HG03342 (cell line): ENCODE measurements around the gene DERL3.

ENCODE experiments used
- ATAC-seq: cut with Tn5 transposase; IDR thresholded peaks from one replicate; pipeline ENCODE4 v1.9.1; 2021; ENCODE audit warnings: mild to moderate bottlenecking, moderate library complexity; ENCODE audit not compliant: unreplicated experiment

The DERL3 gene

DNA sequence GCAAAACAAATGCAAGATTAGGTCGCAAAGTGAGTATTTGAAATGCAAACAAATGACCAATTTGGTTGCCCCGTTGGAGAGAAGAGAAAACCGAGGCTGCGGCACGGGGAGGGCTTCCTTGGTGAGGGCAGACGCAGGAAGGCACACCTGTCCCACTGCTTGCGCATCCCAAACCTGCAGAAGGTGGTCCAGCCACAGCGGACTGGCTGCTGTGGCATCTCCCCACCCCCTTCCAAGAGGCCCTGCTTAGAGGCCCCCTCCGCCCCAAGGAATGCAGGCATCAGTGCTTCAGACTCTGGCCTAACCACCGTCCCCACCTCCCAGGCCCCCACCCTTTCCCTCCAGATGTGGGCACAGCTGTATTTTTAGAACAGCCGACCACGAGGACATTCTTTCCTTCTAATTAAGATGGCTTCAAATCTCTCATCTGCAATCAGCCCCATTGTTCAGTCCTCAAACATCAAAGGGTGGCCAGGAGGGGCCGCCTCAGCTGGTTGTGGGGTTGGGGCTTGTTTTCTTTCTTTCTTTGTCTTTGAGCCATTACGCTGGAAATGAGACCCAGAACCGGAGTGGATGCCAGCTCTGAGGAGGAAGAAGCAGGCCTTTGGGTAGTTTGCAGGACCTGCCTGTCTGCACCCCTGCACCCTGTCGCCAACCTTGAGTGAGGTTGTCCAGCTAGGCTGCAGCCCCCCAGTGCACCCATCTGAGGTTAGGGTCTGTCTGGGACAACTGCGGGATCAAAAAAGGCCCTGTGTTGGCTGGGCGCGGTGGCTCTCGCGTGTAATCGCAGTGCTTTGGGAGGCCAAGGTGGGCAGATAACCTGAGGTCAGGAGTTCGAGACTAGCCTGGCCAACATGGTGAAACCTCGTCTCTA lies 9.4 kb upstream of the DERL3 start:
- no peak for ATAC-seq

DNA sequence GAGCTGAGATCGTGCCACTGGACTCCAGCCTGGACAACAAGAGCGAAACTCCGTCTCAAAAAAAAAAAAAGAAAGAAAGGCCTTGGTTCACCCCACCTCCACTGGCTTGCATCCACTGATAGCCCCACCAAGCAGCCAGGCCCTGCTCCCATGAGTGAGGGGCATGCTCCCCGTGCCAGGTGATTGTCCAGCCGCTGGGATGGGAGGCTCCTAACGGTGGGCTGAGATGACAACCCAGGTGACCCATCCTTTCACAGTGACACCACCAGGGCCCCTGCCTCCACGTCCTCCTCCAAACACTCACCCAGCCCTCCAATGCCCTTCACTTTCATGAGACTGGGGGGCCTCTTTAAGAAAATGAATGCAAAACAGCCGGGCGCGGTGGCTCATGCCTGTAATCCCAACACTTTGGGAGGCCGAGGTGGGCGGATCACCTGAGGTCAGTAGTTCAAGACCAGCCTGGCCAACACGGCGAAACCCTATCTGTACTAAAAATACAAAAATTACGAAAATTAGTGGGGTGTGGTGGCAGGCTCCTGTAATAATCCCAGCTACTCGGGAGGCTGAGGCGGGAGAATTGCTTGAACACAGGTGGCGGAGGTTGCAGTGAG lies 8.6 kb upstream of the DERL3 start:
- ATAC-seq, result no peak

DNA sequence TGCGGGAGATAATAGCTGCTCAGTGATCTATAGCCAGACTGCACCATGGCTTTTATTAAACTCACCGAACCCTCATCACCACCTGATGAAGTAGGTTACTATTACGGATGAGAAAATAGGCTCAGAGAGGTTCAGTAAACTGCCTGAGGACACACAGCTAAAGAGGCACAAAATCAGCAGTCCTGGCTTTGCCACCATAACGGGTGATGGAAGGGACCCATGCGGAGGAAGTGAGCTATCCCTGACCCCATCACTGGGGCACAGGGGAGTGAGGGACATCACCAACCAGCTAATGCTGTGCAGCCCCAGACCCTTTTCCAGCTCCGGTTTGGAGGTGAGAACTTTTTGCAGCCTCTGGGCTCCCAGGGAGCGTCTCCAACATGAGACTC lies 7.3 kb upstream of the DERL3 start:
- ATAC-seq, result no peak

DNA sequence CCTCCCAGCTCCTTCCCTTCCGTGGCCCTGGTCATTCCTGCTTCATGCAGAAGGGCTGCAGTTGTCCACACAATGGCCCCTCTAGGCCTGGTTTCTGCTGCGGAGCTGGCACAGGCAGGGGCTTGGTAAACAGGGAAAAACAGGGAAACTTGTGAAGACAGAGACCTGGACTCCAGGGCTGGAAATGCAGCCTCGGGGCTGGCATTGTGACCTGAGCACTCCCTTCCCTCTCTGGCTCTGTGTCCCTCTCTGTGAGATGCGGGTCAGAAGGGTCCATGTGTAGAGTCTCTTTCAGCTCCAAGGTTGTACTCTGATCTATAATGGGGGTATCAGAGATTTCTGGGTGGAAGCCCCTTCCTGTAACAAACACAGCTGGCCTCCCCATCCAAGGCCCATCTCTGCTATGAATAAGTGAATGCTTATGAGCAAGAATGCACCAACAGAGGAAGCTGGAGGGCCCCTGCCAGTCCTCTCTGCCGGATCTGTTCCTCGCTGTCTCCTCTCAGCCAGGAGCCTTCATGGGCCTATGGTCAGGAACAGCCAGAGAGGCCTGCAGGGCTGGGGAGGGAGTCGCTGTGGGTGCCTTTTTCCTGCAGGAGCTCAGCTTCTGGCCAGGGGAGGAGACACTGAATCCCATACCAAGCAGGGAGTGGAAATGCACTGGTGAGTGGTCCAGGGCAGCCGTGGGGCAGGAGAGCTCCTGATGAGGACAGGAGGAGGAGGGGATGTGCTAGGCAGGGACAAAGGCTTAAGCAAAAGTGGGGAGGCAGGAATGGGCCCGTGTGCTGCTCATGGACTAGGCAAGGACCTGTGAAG lies 6.7 kb upstream of the DERL3 start:
- ATAC-seq, result no peak

DNA sequence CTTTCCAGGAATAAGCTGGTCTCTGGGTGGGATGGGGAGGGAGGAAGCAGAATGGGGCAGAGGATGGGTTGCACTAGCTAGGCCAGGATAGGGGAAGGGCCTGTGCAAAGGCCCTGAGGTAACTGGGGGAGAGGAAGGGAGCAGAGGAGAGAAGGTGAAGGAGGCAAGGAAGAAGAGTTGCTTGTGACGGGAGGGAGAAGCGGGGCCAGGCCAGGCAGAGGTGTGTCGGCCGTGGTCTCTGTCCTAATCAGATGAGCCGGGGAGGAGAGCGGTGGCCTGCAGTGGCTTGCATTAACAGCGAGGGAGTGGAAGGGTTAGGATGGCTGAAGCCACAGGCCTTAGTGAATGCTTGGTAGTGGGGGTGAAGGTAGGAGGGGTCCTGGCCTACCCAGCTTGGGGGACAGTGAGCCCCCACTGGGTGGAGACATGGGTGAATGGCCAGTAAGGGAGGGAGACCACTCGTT lies 6.0 kb upstream of the DERL3 start:
- no peak for ATAC-seq

DNA sequence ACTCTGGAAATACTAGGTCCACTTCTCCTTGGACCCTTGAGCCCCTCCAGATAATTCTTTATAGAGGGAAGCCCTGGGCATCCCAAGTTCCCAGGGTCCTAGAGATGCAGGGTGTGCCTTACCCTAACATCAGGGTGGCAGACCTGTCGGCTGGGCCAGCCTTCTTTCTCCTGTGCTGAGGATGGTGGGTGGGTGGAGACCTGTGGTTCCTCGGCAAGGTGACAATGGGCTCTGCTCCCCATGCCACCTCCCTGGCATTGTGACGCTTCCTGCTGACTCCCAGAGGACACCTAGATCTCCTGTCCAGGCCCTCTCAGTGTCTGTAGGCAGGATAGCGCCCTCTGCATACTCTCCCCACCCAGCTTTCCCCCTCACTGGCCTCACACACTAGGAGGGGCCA lies 3.8 kb upstream of the DERL3 start:
- no peak for ATAC-seq

DNA sequence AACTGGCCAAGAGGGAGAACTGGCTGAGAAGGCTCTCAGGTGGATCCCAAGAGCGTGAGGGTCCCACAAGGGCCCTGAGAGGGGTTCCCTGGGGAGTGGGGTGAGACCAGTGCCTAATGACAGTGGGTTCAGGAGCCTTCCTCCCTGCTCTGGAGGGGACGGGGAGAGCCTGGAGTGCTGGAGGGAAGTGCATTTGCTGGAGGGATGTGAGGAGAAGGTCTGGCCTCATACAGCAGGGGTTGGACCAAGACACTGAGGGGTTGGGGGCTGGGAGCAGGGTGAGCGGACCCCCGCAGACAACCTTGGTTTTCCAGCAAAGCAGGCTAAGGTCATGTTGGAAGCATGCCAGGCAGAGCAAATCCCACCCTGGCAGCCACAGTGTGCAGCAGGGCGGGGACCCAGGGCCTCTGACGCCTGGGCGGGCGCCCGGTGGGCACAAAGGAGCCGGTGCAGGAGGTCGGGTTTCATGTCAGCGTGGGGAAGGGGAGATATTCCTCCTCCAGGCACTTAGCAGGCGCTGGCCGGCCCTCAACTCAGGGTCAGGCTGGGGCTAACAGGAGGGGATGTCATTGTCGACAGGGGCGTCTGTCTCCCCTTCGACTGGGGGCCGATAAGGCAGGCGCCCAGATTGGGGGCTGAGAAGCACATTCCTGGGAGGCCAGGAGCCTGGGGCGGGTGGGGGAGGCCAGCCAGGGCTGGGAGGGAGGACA lies 3.1 kb upstream of the DERL3 start:
- no peak for ATAC-seq

DNA sequence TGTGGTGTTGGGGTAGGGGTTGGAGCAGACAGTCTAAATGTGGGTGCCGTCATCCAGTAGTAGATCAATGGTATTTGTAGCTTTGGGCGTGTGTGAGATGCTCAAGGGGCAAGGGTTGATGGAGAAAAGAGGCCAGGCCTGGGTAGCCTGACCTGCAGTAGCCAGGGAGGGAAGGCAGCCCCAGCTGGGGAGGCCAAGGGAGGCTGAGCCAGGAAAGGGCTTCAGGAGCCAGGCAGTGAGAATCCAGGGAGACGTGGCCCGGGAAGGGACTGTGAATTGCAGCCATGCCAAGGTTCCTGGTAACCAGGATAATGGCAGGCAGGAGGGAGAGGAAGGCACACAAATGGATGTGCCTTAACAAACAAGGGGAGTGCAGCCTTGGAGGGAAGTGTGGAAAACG lies 2.5 kb upstream of the DERL3 start:
- no peak for ATAC-seq

DNA sequence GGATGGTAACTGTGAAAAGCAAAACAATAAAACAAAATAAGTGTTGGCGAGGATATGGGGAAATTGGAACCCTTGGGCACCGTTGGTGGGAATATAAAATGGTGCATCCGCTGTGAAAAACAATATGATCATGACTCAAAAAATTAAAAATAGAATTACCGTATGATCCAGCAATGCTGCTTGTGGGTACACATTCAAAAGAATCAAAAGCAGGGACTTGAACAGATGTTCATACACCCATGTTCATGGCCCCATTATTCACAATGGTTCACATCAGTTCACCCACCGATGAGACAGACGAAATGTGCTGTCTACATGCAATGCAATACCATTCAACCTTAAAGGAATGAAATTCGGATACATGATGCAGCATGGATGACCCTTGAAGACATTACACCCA lies 1.2 kb upstream of the DERL3 start:
- ATAC-seq, result no peak

DNA sequence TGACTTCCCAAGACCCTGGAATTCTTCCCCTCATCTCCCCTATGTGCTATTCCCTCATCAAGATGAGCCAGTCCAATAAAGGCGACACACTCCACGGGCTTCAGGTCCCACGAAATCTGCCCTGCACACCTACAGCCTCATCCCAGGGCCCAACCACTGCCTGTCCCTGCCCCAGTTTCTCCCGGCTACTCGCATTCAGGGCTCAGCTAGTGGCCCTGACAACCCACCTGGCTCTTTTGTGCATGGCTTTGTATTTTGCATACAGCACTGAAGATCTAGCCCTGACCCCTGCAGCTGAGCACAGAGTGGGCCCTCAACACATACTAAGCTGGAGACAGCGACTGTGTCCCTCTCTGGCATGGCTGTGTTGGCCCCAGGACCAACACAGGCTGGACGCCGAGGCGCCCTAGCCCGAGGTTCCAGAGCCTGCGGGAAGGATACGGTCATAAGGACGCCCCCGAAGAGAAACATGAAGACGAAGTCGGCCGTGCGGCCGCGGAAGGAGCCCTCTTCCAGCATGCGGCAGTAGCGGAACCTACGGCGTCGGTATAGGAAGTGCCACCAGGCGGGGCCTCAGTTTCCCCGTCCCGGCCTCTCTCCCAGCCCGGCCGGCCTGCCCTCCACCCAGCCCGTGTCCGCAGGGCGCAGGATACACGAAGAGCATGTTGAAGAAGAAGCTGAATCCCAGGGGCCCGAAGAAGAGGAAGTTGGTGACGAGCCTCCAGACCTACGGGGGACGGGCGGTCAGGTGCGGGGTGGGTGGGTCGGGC lies 710 bp downstream of the DERL3 start:
- peak; percentile 7 for ATAC-seq

DNA sequence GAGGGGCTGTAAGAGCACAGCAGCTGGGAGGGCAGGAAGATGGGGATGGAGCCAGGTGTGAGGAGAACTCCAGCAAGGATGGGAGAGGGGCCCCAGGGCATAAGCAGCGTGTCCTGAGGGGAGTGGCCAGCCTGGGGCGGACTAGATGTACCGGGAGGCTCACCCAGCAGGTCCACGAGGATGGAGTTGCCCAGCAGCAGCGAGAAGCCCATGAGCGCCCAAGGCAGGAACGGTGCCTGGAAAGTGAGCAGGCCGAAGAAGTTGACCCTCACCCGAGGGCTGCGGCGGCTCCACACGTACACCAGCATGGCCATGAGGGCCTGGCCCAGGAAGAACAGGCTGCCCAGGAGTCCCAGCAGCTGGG lies 1.3 kb downstream of the DERL3 start:
- no peak for ATAC-seq

DNA sequence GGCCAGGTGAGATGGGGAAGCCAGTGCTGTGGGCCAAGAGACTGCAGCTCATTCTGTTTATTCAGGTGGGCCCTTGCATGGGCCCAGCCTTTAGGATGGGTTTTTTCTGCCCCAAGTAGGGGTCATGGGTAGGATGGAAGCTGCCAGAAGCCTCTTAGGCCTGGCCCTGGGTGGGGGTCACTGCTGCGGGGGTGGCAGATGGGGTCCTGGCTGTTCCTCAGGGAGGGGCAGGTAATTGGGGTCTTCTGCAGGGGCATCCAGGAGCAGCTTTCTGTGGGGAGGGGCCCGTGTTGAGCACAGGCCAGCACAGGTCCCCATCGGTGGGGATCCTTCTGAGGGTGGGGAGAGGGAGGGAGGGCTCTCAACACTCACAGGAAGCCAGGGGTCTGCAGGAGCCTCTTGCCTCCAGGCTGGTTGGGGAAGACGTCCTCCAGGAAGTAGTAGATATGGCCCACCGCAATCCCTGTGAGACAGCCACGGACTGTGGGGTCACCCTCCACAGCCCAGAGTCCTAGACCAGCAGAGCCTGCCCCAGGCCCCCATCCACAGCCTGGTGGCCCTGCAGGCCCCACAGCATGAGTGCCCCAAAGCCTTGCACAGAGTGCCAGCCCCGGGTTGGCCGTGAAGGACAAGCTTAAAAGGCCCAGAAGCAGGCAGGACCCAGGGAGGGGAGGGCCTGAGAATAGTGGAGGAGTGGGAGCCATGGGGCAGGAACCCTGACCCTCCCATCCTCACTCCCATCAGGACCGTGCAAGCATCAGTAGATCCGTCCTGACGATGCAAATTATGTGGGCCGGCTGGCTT lies 1.9 kb downstream of the DERL3 start:
- ATAC-seq, result no peak

DNA sequence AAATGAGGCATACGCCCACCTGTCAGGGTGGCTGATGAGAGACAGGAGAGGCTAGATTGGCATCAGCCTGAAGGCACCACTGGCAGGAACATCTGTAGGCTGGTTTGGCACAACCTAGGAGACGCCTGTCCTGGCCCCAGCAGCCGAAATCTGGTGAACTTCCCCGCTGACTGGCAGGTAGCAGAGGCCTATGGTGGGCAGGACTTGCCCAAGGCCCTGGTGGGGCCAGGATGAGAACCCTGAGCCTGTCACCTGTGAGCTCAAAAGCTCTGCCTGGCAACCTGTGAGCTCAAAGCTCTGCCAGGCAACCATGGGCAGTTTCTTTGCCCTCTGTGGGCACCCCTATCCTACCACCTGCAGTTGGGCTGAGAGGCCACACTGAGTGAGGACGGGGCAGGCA lies 2.5 kb downstream of the DERL3 start:
- ATAC-seq, result no peak

DNA sequence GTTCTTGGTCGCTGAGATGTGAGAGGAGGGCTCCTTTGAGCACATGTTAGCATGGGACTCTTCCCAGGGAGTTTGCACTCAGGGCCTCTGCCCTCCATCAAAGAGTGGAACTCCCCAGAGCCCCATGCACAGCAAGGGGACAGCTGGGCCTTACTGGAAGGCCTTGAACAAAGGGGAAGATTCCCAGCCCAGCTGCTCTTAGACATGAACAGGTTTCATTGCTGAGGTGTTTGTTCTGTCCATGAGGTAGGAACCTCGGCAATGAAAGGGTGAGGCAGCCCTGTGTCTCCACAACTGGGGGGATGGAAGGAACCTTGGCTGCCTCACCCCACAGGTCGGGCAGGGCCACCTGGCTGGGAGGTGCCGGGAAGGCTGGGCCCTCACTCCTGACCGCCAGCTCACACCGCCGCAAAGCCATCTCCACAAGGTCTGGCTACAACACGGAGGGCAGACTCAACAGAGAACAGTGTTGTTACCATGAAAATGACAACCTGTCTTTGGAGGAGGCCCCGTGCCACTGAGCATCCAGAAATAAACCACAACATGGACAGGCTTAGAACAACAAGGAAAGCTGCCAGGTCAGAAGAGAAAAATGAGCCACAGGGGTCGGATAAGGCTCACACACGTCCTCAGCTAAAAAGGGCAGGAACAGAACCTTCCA lies 3.2 kb downstream of the DERL3 start:
- no peak for ATAC-seq

DNA sequence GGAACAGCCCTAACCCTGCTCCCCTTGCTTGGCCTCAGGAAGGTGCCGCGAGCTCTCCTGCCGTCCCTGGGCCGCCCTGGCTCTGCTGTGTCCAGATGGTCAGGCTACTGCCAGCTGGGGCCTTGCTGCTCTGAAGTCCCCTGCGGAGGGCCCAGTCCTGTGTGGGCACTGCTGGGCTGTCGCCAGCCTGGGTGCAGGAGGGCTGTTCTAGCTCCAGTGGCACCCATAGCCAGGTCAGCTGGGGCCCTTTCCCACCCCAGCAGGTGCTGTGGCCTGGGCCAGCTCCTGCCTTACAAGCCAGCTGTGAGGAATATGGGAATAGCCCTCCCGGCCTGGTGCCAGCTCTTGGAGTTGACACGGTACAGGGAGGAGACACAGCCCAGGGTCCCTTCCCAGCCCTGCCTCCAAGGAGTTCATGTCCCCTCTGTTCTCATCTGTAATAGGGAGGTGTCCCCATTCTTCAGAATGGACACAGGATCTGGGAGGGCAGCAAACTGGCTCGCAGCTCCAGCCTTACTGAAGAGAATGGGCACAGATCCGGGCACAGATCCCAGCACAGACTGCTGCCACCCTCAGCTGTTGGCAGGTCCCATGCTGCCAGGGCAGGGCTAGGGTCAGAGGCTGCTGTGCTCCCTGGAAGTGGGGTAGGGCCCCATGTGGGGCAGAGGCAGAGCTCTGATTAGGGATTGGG lies 3.9 kb downstream of the DERL3 start:
- ATAC-seq, result no peak

DNA sequence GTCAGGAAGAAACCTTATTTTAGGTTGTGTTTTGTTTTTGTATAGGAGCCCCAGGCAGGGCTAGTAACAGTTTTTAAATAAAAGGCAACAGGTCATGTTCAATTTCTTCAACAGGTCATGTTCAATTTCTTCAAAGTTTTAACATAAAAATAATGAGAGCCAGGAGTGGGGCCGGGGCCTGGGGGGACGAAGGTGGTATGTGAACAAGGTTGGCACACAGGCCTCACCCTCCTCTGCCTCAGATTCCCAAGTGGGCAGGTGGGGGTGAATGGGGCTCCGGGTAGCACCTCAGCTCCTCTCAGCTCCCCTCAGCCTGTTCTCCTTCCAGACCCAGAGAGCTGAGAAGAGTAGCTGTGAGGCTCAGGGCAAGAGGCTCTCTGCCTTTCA lies 4.4 kb downstream of the DERL3 start:
- ATAC-seq, result no peak

DNA sequence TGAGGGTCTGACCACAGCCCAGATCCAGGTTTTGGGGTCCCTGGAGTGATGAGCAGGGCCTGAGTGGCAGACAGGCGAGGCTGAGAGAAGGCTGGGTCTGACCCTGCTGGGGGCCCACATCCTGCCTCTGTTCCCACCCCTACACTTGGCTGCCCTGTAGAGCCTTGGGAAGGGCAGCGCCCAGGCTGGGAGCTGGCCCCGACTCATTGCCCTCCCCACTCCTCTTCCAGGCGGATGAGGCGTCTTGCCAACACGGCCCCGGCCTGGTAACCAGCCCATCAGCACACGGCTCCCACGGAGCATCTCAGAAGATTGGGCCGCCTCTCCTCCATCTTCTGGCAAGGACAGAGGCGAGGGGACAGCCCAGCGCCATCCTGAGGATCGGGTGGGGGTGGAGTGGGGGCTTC lies 4.9 kb downstream of the DERL3 start:
- no peak for ATAC-seq

DNA sequence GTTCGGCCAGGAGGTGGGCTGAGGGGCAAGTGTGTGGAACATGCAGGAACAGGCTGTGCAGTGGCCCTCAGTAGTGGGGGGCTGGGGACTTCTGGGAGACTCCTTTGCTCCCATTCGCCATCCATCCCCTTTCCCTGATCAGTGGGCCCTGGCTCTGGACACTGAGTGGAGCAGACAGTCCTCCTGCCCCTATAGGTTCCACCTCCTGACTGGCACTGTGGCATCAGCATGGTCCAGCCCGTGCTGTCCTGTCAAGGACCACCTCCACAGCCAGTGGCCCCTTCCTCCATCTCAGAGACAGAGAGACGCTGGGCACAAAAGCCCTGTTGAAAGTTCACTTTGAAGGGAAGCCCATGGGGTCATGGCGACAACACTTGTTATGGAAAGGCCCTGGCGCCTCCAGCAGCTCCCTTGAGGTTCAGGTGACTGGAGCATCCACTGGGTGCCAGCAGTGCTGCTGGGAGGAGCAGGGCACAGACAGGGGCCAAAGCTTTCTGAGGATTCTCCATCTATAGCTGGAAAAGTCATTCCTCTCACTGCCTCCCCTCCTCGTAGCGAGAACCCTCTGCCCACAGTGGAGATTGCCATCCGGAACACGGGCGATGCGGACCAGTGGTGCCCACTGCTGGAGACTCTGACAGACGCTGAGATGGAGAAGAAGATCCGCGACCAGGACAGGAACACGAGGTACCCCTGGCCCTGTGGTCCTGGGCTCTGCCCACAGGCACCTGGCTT lies 5.6 kb downstream of the DERL3 start:
- ATAC-seq, result no peak
